HepG2 (cell line): ENCODE data around the gene ZDHHC14. TPM values are rescaled to one million over a fixed set of nuclear protein-coding genes. Genes with fewer than 3 reads are reported as not detected.

Experiments used
- AGO1 ChIP-seq: fragments of 200-400 bp; formaldehyde crosslinking; IDR thresholded peaks from 2 replicates; pipeline ENCODE4 v1.6.1; 2017; ENCODE audit warnings: mild to moderate bottlenecking, low read depth, low read length, moderate library complexity; ENCODE audit not compliant: poor library complexity, severe bottlenecking
- DNMT1 ChIP-seq: sonication (generic); formaldehyde crosslinking; IDR thresholded peaks from 2 replicates; pipeline ENCODE4 v1.5.1; 2020; ENCODE audit warnings: mild to moderate bottlenecking, missing genetic modification reagents
- GFI1 ChIP-seq: sonication (generic); formaldehyde crosslinking; IDR thresholded peaks from 2 replicates; pipeline ENCODE4 v1.5.0; 2020; ENCODE audit warnings: missing genetic modification reagents, mild to moderate bottlenecking, borderline replicate concordance
- HHEX ChIP-seq: IDR thresholded peaks from 2 replicates; pipeline ENCODE4 v1.6.1; 2016; ENCODE audit warnings: control low read depth
- JDP2 ChIP-seq: sonication (generic); formaldehyde crosslinking; IDR thresholded peaks from 2 replicates; pipeline ENCODE4 v1.8.1; 2022; ENCODE audit warnings: missing genetic modification reagents, borderline replicate concordance
- KLF11 ChIP-seq: IDR thresholded peaks from 2 replicates; pipeline ENCODE4 v1.6.1; 2016; ENCODE audit warnings: missing compliant biosample characterization
- MAF1 ChIP-seq: sonication (generic); formaldehyde crosslinking; IDR thresholded peaks from 2 replicates; pipeline ENCODE4 v1.5.0; 2020; ENCODE audit warnings: missing genetic modification reagents, borderline replicate concordance
- MED1 ChIP-seq: sonication (generic); formaldehyde crosslinking; IDR thresholded peaks from 2 replicates; pipeline ENCODE4 v1.4.0; 2020; ENCODE audit warnings: missing genetic modification reagents
- NFATC3 ChIP-seq: sonication (generic); formaldehyde crosslinking; IDR thresholded peaks from 2 replicates; pipeline ENCODE4 v1.5.1; 2020; ENCODE audit warnings: mild to moderate bottlenecking, missing genetic modification reagents
- RAD51 ChIP-seq: fragments of 450-650 bp; IDR thresholded peaks from 2 replicates; pipeline ENCODE4 v1.6.1; 2016; ENCODE audit warnings: borderline replicate concordance
- RARA ChIP-seq: IDR thresholded peaks from 2 replicates; pipeline ENCODE4 v1.6.1; 2016; ENCODE audit warnings: missing genetic modification reagents, missing compliant biosample characterization
- SNAI1 ChIP-seq: sonication (generic); formaldehyde crosslinking; IDR thresholded peaks from 2 replicates; pipeline ENCODE4 v1.5.0; 2020; ENCODE audit warnings: mild to moderate bottlenecking, missing genetic modification reagents, borderline replicate concordance
- ZNF44 ChIP-seq: sonication (generic); formaldehyde crosslinking; IDR thresholded peaks from 2 replicates; pipeline ENCODE4 v1.5.1; 2020; ENCODE audit warnings: mild to moderate bottlenecking, missing genetic modification reagents
- ZNF557 ChIP-seq: sonication (generic); formaldehyde crosslinking; IDR thresholded peaks from 2 replicates; pipeline ENCODE4 v1.4.0; 2020; ENCODE audit warnings: missing genetic modification reagents
- ZNF75D ChIP-seq: sonication (generic); formaldehyde crosslinking; IDR thresholded peaks from 2 replicates; pipeline ENCODE4 v1.8.1; 2023; ENCODE audit warnings: missing genetic modification reagents, mild to moderate bottlenecking, borderline replicate concordance
- ZNF768 ChIP-seq: sonication (generic); formaldehyde crosslinking; IDR thresholded peaks from 2 replicates; pipeline ENCODE4 v1.4.0; 2020; ENCODE audit warnings: missing genetic modification reagents
- ZNF772 ChIP-seq: sonication (generic); formaldehyde crosslinking; IDR thresholded peaks from 2 replicates; pipeline ENCODE4 v1.5.0; 2020; ENCODE audit warnings: mild to moderate bottlenecking, missing genetic modification reagents
- ZNF879 ChIP-seq: sonication (generic); formaldehyde crosslinking; IDR thresholded peaks from 2 replicates; pipeline ENCODE4 v1.8.1; 2023; ENCODE audit warnings: missing genetic modification reagents
- polyA plus RNA-seq, 8 experiments: library from polyadenylated mRNA; depleted of rRNA in 3 of 8; stranded (reverse) in 7 of 8; unstranded in 1 of 8; fragments of >200 nt; fragmentation: Illumina TruSeq in 4 of 8; extraction: Trizol in 4 of 8; gene quantifications; 2 replicates each; pipeline versions ENCODE4 v1.2.1 to v1.2.3, GENCODE V29; 2011 to 2016; ENCODE audit warnings: low read depth in 4 of 8, missing spikeins in 1 of 8, mixed read lengths in 1 of 8; ENCODE audit not compliant: insufficient read depth in 1 of 8
- total RNA-seq, 5 experiments: library from RNA; depleted of rRNA; stranded (reverse); fragments of >200 nt; fragmentation: Illumina TruSeq; extraction: Trizol; gene quantifications; 2 replicates each; pipeline ENCODE4 v1.2.3, GENCODE V29; 2016; ENCODE audit warnings: low read depth in 1 of 5
- TF ChIP-seq, protein P1 (sequence below): sonication (generic); formaldehyde crosslinking; IDR thresholded peaks from 2 replicates; pipeline ENCODE4 v1.5.1; 2020; ENCODE audit warnings: mild to moderate bottlenecking, missing genetic modification reagents
- TF ChIP-seq, protein P2 (sequence below): IDR thresholded peaks from 2 replicates; pipeline ENCODE4 v1.6.1; 2016; ENCODE audit warnings: mild to moderate bottlenecking
- TF ChIP-seq, protein P3 (sequence below): sonication (generic); formaldehyde crosslinking; IDR thresholded peaks from 2 replicates; pipeline ENCODE4 v1.4.0; 2020; ENCODE audit warnings: missing genetic modification reagents
- TF ChIP-seq, protein P4 (sequence below): sonication (generic); formaldehyde crosslinking; IDR thresholded peaks from 2 replicates; pipeline ENCODE4; 2020; ENCODE audit warnings: missing genetic modification reagents, mild to moderate bottlenecking, borderline replicate concordance

ZDHHC14 gene
- total and polyA plus RNA-seq, 2 of the 13 experiments (the other 11 are each of a cell fraction or from before 2014, with no cell fraction given), result 3.7 to 9.5 TPM

- TF ChIP-seq, protein P1, sequence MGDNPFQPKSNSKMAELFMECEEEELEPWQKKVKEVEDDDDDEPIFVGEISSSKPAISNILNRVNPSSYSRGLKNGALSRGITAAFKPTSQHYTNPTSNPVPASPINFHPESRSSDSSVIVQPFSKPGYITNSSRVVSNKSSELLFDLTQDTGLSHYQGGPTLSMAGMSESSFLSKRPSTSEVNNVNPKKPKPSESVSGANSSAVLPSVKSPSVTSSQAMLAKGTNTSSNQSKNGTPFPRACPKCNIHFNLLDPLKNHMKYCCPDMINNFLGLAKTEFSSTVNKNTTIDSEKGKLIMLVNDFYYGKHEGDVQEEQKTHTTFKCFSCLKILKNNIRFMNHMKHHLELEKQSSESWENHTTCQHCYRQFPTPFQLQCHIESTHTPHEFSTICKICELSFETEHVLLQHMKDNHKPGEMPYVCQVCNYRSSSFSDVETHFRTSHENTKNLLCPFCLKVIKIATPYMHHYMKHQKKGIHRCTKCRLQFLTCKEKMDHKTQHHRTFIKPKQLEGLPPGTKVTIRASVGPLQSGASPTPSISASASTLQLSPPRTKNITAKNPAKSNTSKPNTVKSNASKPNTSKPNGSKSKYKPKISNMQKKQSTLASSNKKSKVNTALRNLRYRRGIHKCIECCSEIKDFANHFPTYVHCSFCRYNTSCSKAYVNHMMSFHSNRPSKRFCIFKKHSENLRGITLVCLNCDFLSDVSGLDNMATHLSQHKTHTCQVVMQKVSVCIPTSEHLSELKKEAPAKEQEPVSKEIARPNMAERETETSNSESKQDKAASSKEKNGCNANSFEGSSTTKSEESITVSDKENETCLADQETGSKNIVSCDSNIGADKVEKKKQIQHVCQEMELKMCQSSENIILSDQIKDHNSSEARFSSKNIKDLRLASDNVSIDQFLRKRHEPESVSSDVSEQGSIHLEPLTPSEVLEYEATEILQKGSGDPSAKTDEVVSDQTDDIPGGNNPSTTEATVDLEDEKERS, result peak; percentile 58; the same call in 1 of the 2 replicates
- TF ChIP-seq ZNF879 (CRISPR knock-in tag) (no peak), ZNF557 (CRISPR knock-in tag) (no peak), MED1 (peak; percentile 57), NFATC3 (CRISPR knock-in tag) (no peak; the same call in 1 of the 2 replicates), SNAI1 (CRISPR knock-in tag) (no peak), ZNF75D (no peak), RARA (CRISPR knock-in tag) (no peak), GFI1 (no peak), RAD51 (no peak), JDP2 (CRISPR knock-in tag) (no peak), DNMT1 (CRISPR knock-in tag) (no peak), KLF11 (CRISPR knock-in tag) (no peak), ZNF772 (no peak), ZNF768 (CRISPR knock-in tag) (peak; percentile 35; the same call in 1 of the 2 replicates), AGO1 (no peak), MAF1 (CRISPR knock-in tag) (peak; percentile 32; the same call in 1 of the 2 replicates), ZNF44 (CRISPR knock-in tag) (no peak), HHEX (CRISPR knock-in tag) (no peak)
- TF ChIP-seq, protein P2, sequence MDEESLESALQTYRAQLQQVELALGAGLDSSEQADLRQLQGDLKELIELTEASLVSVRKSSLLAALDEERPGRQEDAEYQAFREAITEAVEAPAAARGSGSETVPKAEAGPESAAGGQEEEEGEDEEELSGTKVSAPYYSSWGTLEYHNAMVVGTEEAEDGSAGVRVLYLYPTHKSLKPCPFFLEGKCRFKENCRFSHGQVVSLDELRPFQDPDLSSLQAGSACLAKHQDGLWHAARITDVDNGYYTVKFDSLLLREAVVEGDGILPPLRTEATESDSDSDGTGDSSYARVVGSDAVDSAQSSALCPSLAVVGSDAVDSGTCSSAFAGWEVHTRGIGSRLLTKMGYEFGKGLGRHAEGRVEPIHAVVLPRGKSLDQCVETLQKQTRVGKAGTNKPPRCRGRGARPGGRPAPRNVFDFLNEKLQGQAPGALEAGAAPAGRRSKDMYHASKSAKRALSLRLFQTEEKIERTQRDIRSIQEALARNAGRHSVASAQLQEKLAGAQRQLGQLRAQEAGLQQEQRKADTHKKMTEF, result no peak
- TF ChIP-seq, protein P3, sequence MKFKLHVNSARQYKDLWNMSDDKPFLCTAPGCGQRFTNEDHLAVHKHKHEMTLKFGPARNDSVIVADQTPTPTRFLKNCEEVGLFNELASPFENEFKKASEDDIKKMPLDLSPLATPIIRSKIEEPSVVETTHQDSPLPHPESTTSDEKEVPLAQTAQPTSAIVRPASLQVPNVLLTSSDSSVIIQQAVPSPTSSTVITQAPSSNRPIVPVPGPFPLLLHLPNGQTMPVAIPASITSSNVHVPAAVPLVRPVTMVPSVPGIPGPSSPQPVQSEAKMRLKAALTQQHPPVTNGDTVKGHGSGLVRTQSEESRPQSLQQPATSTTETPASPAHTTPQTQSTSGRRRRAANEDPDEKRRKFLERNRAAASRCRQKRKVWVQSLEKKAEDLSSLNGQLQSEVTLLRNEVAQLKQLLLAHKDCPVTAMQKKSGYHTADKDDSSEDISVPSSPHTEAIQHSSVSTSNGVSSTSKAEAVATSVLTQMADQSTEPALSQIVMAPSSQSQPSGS (CRISPR knock-in tag), result peak; percentile 24; the same call in 1 of the 2 replicates
- TF ChIP-seq, protein P4, sequence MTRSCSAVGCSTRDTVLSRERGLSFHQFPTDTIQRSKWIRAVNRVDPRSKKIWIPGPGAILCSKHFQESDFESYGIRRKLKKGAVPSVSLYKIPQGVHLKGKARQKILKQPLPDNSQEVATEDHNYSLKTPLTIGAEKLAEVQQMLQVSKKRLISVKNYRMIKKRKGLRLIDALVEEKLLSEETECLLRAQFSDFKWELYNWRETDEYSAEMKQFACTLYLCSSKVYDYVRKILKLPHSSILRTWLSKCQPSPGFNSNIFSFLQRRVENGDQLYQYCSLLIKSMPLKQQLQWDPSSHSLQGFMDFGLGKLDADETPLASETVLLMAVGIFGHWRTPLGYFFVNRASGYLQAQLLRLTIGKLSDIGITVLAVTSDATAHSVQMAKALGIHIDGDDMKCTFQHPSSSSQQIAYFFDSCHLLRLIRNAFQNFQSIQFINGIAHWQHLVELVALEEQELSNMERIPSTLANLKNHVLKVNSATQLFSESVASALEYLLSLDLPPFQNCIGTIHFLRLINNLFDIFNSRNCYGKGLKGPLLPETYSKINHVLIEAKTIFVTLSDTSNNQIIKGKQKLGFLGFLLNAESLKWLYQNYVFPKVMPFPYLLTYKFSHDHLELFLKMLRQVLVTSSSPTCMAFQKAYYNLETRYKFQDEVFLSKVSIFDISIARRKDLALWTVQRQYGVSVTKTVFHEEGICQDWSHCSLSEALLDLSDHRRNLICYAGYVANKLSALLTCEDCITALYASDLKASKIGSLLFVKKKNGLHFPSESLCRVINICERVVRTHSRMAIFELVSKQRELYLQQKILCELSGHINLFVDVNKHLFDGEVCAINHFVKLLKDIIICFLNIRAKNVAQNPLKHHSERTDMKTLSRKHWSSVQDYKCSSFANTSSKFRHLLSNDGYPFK (CRISPR knock-in tag), result no peak; the same call in 1 of the 2 replicates
Measured at GRCh38 chr6:157379656-157380457, 1.1 kb upstream of the ZDHHC14 start (continued).
